Hepatocyte (in vitro differentiated cells): ENCODE results near the gene GRID1. TPM values are rescaled to one million over a fixed set of nuclear protein-coding genes. Genes with fewer than 3 reads are reported as not detected.

Experiments
- DNase-seq: peaks from one replicate; pipeline ENCODE4 v3.0.0-alpha.2; 2016; ENCODE audit warnings: low spot score
- H2AFZ ChIP-seq: fragments of 200-600 bp; sonication (generic); 2 replicates; pipeline ENCODE4 v1.6.0; 2016; ENCODE audit warnings: antibody characterized with exemption, mild to moderate bottlenecking
- H3K27ac ChIP-seq: fragments of 200-600 bp; sonication (generic); 2 replicates; pipeline ENCODE4 v1.5.1; 2016; ENCODE audit warnings: mild to moderate bottlenecking
- H3K27me3 ChIP-seq: fragments of 200-600 bp; sonication (generic); 2 replicates; pipeline ENCODE4 v1.6.1; 2016
- H3K36me3 ChIP-seq: fragments of 200-600 bp; sonication (generic); replicated peaks from 2 replicates; pipeline ENCODE4 v1.5.1; 2016; ENCODE audit warnings: low read depth; ENCODE audit not compliant: insufficient read depth
- H3K4me1 ChIP-seq: fragments of 200-600 bp; sonication (generic); 2 replicates; pipeline ENCODE4 v1.5.1; 2016; ENCODE audit warnings: mild to moderate bottlenecking, moderate library complexity; ENCODE audit not compliant: insufficient read depth
- H3K4me2 ChIP-seq: fragments of 200-600 bp; sonication (generic); 2 replicates; pipeline ENCODE4 v1.6.0; 2016
- H3K4me3 ChIP-seq: fragments of 200-600 bp; sonication (generic); 2 replicates; pipeline ENCODE4 v1.5.1; 2016; ENCODE audit warnings: mild to moderate bottlenecking
- H3K79me2 ChIP-seq: fragments of 200-600 bp; sonication (generic); 2 replicates; pipeline ENCODE4 v1.6.0; 2017; ENCODE audit warnings: mild to moderate bottlenecking
- H3K9me2 ChIP-seq: fragments of 200-600 bp; sonication (generic); replicated peaks from 2 replicates; pipeline ENCODE4 v1.6.0; 2017; ENCODE audit warnings: mild to moderate bottlenecking; ENCODE audit not compliant: insufficient read depth
- H3K9me3 ChIP-seq: fragments of 200-600 bp; sonication (generic); 2 replicates; pipeline ENCODE4 v1.5.1; 2016; ENCODE audit warnings: low read depth, mild to moderate bottlenecking
- H4K20me1 ChIP-seq: fragments of 200-600 bp; sonication (generic); 2 replicates; pipeline ENCODE4 v1.6.0; 2016; ENCODE audit warnings: mild to moderate bottlenecking; ENCODE audit not compliant: insufficient read depth, poor library complexity, severe bottlenecking
- EZH2 ChIP-seq: fragments of 200-600 bp; sonication (generic); IDR thresholded peaks from 2 replicates; pipeline ENCODE4 v1.6.1; 2016; ENCODE audit warnings: antibody characterized with exemption, mild to moderate bottlenecking, borderline replicate concordance
- EZH2phosphoT487 ChIP-seq: fragments of 200-600 bp; sonication (generic); IDR thresholded peaks from one replicate; pipeline ENCODE4 v1.6.1; 2018; ENCODE audit warnings: antibody characterized with exemption, mild to moderate bottlenecking, low read depth, moderate library complexity; ENCODE audit not compliant: unreplicated experiment, severe bottlenecking
- WGBS: methylation state at CpG from one replicate; pipeline ENCODE4 v1.1.6; 2016; ENCODE audit warnings: low lambda C conversion rate; ENCODE audit errors: missing lambda C conversion rate; 5-methylcytosine and 5-hydroxymethylcytosine counted together
- polyA plus RNA-seq: library from polyadenylated mRNA; unstranded; fragments of >200 nt; fragmentation: Nextera tagmentation; extraction: Ambion mirVana; gene quantifications from 2 replicates; pipeline ENCODE4 v1.2.1, GENCODE V29; 2016
- total RNA-seq: library from RNA; depleted of rRNA; stranded (reverse); fragments of >200 nt; gene quantifications from 2 replicates; pipeline ENCODE4 v1.2.3, GENCODE V29; 2014
- TF ChIP-seq, protein P1 (sequence below): fragments of 200-600 bp; sonication (generic); IDR thresholded peaks from 2 replicates; pipeline ENCODE4 v1.5.1; 2016; ENCODE audit warnings: antibody characterized with exemption, mild to moderate bottlenecking; ENCODE audit not compliant: poor library complexity

GRID1 gene
- 0.24 and 0.37 TPM in 2 replicates for total RNA-seq
- polyA plus RNA-seq = 0.07 TPM in 2 replicates

DNA sequence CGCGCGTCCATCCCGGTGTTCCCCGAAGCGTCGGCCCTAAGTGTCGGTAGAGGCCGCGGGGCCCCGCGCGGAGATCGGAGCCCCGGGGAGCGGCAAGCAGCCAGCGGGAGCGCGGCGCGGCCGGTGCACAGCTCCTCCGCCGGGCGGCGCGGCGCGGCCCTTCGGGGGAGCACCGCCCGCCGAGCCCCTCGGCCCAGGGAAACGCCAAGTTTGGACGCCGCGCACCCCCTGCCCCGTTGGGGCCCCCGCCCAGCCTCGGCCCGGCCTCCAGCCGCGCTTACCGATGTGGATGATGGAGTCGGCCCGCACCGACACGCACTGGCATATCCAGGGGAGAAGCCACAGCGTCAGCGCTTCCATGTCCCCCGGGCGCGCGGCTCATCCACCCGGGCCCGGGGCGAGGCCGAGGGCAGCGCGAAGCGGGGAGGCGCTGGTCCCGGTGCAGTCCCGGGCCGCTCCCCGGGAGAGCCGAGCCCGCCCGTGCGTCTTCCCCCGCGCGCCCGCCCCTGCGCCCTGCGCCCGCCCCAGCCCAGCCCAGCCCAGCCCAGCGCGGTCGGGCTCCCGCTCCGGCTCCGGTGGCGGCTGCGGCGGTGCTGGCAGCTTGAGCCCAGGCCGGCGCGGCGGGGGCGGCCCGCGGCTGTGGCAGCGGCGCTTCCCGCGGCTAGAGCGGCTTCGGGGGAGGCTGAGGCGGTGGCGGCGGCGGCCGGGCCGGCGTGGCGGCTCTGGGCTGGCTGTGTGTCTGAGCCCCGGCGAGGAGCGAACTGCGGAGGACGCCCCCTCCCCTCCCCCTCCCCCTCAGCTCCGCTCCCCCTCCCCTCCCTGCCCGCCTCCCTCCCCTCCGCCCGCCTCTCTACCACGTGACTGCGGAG lies at the start of gene GRID1:
Gene GRID1, minus strand, starts transcription at position 763 of the 869 bp plus-strand sequence.
- WGBS = 4% methylated on average over 9 of the region's 119 CpGs
- H3K4me3 ChIP-seq = peak within 1 kb of the TSS; percentile 33

DNA sequence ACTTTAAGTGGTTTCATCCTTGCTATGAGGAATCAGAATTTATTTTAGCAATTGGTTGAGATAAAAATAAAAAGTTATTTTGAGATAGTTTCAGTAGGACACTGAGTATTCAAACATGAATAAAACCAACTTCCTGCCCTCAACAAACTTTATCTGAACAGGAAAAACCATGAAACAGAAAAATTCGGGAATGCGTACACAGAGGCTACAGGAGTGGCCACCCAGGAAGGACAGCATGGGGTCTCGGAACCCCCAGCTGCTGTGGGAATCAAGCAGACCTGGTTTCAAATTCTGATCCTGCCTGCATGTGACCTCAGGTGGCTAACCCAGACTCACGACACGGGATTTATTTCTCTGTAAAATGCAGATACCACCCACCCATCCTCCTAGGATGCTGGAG lies 49.0 kb upstream of the GRID1 start:
- Histone ChIP-seq H3K4me3 (no peak overlapping the region), H3K27me3 (no peaks in the 10 kb centered on the region), H3K79me2 (no peaks in the 10 kb centered on the region), H3K27ac (no peak overlapping the region), H3K36me3 (no peaks in the 10 kb centered on the region), H2AFZ (no peak overlapping the region), H3K4me1 (peaks cover 13% of the 10 kb centered on the region), H3K9me2 (no peaks in the 10 kb centered on the region), H4K20me1 (no peaks in the 10 kb centered on the region), H3K4me2 (no peak overlapping the region), H3K9me3 (no peaks in the 10 kb centered on the region)
- WGBS = 65% methylated on average over 5 of the region's 5 CpGs
- TF ChIP-seq EZH2phosphoT487 = no peak
- no peak for TF ChIP-seq EZH2
- TF ChIP-seq, protein P1, sequence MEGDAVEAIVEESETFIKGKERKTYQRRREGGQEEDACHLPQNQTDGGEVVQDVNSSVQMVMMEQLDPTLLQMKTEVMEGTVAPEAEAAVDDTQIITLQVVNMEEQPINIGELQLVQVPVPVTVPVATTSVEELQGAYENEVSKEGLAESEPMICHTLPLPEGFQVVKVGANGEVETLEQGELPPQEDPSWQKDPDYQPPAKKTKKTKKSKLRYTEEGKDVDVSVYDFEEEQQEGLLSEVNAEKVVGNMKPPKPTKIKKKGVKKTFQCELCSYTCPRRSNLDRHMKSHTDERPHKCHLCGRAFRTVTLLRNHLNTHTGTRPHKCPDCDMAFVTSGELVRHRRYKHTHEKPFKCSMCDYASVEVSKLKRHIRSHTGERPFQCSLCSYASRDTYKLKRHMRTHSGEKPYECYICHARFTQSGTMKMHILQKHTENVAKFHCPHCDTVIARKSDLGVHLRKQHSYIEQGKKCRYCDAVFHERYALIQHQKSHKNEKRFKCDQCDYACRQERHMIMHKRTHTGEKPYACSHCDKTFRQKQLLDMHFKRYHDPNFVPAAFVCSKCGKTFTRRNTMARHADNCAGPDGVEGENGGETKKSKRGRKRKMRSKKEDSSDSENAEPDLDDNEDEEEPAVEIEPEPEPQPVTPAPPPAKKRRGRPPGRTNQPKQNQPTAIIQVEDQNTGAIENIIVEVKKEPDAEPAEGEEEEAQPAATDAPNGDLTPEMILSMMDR = no peak
- DNase-seq = no peak

More for the DNA sequence above, at the start of gene GRID1:
- Histone ChIP-seq H3K4me1 (peaks cover 26% of the 10 kb centered on the region), H3K27ac (no peak within 1 kb of the TSS), H2AFZ (peak within 1 kb of the TSS; percentile 76), H3K4me2 (peak within 1 kb of the TSS; percentile 92), H4K20me1 (no peaks in the 10 kb centered on the region), H3K9me3 (no peaks in the 10 kb centered on the region), H3K36me3 (no peaks in the 10 kb centered on the region), H3K79me2 (no peaks in the 10 kb centered on the region), H3K27me3 (peaks cover 88% of the 10 kb centered on the region), H3K9me2 (no peaks in the 10 kb centered on the region)
- TF ChIP-seq EZH2phosphoT487 (peak; percentile 30), EZH2 (peak; percentile 77)
- TF ChIP-seq, protein P1 = no peak
- DNase-seq = peak; percentile 62

DNA sequence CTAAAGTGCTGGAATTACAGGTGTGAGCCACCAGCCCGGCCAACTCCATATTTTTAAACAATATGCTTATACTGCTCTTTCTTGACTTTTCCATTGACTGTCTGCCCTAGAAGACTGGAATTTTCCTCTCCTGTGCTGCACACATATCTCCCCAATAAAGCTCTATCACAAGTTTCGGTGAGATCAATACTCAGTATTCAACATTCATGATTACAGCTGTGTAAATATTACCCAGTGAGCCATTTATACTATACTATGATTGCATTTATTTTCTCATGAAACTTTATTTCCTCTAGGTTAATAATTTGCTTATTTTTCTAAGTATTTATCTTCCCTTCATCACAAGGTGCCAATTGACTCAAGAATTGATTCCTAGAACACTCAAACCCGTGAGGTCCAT lies 48.5 kb upstream of the GRID1 start:
- H3K4me1 ChIP-seq = peaks cover 13% of the 10 kb centered on the region
- no peaks in the 10 kb centered on the region for H3K36me3 ChIP-seq
- H3K27ac ChIP-seq = no peak overlapping the region
- no peaks in the 10 kb centered on the region for H3K79me2 ChIP-seq
- no peaks in the 10 kb centered on the region for H3K27me3 ChIP-seq
- no peak overlapping the region for H2AFZ ChIP-seq
- no peaks in the 10 kb centered on the region for H3K9me3 ChIP-seq
- no peak overlapping the region for H3K4me2 ChIP-seq
- WGBS = 90% methylated on average over 3 of the region's 3 CpGs
- H4K20me1 ChIP-seq = no peaks in the 10 kb centered on the region
- no peak for DNase-seq
- TF ChIP-seq EZH2phosphoT487 = no peak
- TF ChIP-seq, protein P1 = no peak
- TF ChIP-seq EZH2 = no peak
- no peaks in the 10 kb centered on the region for H3K9me2 ChIP-seq
- no peak overlapping the region for H3K4me3 ChIP-seq
